Tibial artery (tissue), 4 donors: ENCODE measurements around the gene PIBF1.

Experiments used
- DNase-seq, 2 donors: peaks; one replicate each; pipeline ENCODE4 v3.0.0-alpha.2; 2019
- H3K27ac ChIP-seq, 2 donors: fragments of 200-600 bp; sonication (generic) in 1 of 2; 1 replicate in 1 of 2; 2 replicates in 1 of 2; pipeline ENCODE4 v1.5.1; 2018 to 2019; ENCODE audit warnings: mild to moderate bottlenecking in 1 of 2
- H3K27me3 ChIP-seq, 2 donors: fragments of 200-600 bp; sonication (generic) in 1 of 2; one replicate each; pipeline versions ENCODE4 v1.5.1 to v1.6.0; 2016 to 2019
- H3K36me3 ChIP-seq, 3 donors: fragments of 200-600 bp; sonication (generic) in 2 of 3; one replicate each; pipeline ENCODE4 v1.5.1; 2016 to 2019; ENCODE audit warnings: mild to moderate bottlenecking in 2 of 3
- H3K4me1 ChIP-seq, 4 donors: fragments of 200-600 bp; sonication (generic) in 2 of 4; 1 replicate in 3 of 4; 2 replicates in 1 of 4; pipeline ENCODE4 v1.5.1; 2016 to 2019
- H3K4me3 ChIP-seq, 2 donors: fragments of 200-600 bp; sonication (generic) in 1 of 2; 1 replicate in 1 of 2; 2 replicates in 1 of 2; pipeline ENCODE4 v1.5.1; 2018 to 2019; ENCODE audit warnings: mild to moderate bottlenecking in 2 of 2
- H3K9me3 ChIP-seq, 3 donors: fragments of 200-600 bp; sonication (generic) in 1 of 3; one replicate each; pipeline ENCODE4 v1.5.1; 2016 to 2019
- intact Hi-C: fragments of 100-400 bp; cut with DNase I; formaldehyde crosslinking; loops from one replicate; pipeline ENCODE4 v1.15.0; 2023; ENCODE audit warnings: low total_unique reads
- TF ChIP-seq, protein P1 (sequence below), 2 experiments: fragments of 200-600 bp in 1 of 2; fragments of 450-650 bp in 1 of 2; IDR thresholded peaks; one replicate each; pipeline ENCODE4 v1.5.1; 2017 to 2019; ENCODE audit warnings: antibody characterized with exemption in 2 of 2, mild to moderate bottlenecking in 1 of 2, moderate library complexity in 1 of 2

The PIBF1 gene

DNA sequence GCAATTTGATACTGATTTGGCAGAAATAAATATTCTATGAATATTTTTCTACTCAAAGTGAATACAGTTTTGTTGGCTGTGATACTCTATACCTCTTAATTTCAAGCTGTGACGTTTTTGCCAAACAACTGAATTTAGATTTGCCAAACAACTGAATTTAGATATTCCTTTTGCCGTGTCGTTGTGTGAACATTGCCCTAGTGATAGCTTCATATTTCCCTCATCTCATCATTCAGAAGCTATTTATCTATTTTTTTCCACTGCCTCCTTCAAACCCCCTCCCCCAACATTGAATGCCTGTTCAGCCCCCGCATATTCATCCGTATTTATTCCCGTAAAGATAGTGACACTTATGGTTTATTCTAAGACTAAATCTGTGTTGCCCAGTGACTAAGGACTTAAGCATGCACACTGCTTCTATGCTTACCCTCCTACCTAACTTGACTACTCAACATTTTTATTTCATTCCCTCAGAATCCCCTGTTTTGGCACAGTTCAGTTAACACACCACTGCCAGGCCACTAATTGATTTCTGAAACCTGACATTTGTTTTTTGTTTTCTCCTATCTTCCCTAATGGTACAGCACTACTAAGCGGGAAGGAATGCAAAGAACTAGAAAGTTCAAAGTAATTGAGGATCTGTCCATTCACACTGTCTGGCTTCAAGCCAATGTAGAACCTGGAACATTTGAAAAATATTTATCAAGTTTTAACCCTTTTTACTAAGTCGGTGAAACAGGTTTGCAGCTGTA, 274.1 kb downstream of the PIBF1 start:
- H3K36me3 ChIP-seq: no peaks in the 10 kb centered on the region
- TF ChIP-seq, protein P1, sequence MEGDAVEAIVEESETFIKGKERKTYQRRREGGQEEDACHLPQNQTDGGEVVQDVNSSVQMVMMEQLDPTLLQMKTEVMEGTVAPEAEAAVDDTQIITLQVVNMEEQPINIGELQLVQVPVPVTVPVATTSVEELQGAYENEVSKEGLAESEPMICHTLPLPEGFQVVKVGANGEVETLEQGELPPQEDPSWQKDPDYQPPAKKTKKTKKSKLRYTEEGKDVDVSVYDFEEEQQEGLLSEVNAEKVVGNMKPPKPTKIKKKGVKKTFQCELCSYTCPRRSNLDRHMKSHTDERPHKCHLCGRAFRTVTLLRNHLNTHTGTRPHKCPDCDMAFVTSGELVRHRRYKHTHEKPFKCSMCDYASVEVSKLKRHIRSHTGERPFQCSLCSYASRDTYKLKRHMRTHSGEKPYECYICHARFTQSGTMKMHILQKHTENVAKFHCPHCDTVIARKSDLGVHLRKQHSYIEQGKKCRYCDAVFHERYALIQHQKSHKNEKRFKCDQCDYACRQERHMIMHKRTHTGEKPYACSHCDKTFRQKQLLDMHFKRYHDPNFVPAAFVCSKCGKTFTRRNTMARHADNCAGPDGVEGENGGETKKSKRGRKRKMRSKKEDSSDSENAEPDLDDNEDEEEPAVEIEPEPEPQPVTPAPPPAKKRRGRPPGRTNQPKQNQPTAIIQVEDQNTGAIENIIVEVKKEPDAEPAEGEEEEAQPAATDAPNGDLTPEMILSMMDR (IDR thresholded peaks at IDR 0.05): no peak
- peaks cover 0 to 8% (median 5%) of the 10 kb centered on the region in 4 donors for H3K4me1 ChIP-seq
- no peak overlapping the region for H3K27ac ChIP-seq
- no peaks in the 10 kb centered on the region for H3K9me3 ChIP-seq
- intact Hi-C loops: no loop called here
- no peaks in the 10 kb centered on the region for H3K27me3 ChIP-seq
- DNase-seq: no peak
- no peak overlapping the region for H3K4me3 ChIP-seq

DNA sequence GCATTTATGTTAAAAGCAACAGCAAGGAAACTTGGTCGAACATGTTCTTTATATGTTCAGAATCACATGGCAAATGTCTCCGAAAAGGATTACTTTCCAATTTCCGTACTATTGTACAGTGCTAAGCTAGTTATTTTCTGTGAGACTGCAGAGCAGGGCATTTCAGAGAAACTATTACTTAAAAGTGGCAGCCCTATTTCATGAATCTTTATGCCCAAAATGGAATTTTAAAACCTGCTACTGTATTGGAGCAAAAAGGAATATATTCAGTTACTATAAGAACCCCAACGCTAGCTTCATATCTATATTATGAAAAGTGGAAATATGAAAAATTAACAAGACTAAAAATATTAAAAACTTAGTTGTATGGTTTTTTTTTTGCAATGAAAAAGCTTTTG, 274.6 kb downstream of the PIBF1 start:
- no peak overlapping the region for H3K4me3 ChIP-seq
- H3K27ac ChIP-seq: no peak overlapping the region
- no peaks in the 10 kb centered on the region for H3K9me3 ChIP-seq
- no peaks in the 10 kb centered on the region for H3K27me3 ChIP-seq
- H3K36me3 ChIP-seq: no peaks in the 10 kb centered on the region
- peaks cover 0 to 8% (median 5%) of the 10 kb centered on the region in 4 donors for H3K4me1 ChIP-seq
- intact Hi-C loops: no loop called here
- no peak for DNase-seq
- TF ChIP-seq, protein P1 (IDR thresholded peaks at IDR 0.05): no peak

DNA sequence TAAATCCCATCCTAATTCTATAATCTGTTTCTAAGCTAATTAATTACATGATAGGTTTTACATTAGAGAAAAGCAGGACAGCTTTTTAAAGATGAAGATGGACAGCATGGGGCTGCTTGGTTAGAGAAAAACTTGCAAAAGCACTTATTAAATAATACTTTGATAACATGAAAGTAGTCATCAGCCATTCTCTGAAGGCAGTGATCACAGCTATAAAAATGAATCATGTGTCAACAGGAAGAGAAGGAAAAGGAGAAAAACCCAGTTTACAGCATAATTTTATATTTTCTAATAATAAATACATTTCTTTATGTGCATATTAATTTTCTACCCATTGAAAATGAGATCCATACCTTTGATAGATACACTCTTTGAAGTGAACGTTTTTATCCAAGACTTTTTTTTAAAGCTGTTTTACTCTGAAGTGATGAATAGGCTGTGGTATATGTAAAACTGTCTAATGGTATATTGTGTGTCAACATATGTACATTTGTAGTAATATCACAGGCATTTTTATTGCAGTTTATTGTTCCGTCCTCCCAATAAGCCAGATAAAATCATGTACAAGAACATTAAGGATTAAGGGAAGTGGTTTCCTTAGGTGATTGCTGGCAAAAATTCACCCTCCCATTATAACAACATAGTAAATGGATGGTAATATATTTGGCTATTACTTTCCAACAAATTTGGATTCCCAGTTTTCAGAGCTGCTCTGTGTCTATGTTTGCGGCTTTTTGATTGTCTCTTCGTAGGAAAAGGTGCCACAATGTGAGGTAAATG, 275.5 kb downstream of the PIBF1 start:
- TF ChIP-seq, protein P1 (IDR thresholded peaks at IDR 0.05): no peak
- Histone ChIP-seq H3K9me3 (no peaks in the 10 kb centered on the region), H3K27me3 (no peaks in the 10 kb centered on the region), H3K27ac (no peak overlapping the region), H3K4me3 (peak overlapping the region in 1 of 2 donors; percentile 71), H3K4me1 (peaks cover 0 to 8% (median 5%) of the 10 kb centered on the region in 4 donors), H3K36me3 (peaks cover 0 to 3% (median 0%) of the 10 kb centered on the region in 3 donors)
- DNase-seq: no peak
- intact Hi-C loops: no loop called here

DNA sequence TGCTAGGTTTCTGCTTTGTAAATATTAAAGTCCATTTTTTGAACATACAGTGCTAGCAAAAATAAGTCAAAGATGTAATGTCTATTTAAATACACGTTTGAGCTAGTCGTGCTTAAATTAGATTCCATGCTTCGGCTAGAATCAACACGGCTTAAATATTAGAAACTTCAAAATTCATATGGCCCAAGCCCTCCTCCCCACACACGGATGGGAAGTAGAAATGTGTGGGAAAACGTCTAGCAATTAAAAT, 276.1 kb downstream of the PIBF1 start:
- no peak for DNase-seq
- Histone ChIP-seq H3K4me1 (peaks cover 0 to 8% (median 5%) of the 10 kb centered on the region in 4 donors), H3K9me3 (no peaks in the 10 kb centered on the region), H3K27ac (peak overlapping the region; percentile 73 to 75), H3K36me3 (peaks cover 0 to 5% (median 0%) of the 10 kb centered on the region in 3 donors), H3K4me3 (peak overlapping the region; percentile 65 to 71), H3K27me3 (no peaks in the 10 kb centered on the region)
- TF ChIP-seq, protein P1 (IDR thresholded peaks at IDR 0.05): no peak
- intact Hi-C loops: no loop called here

DNA sequence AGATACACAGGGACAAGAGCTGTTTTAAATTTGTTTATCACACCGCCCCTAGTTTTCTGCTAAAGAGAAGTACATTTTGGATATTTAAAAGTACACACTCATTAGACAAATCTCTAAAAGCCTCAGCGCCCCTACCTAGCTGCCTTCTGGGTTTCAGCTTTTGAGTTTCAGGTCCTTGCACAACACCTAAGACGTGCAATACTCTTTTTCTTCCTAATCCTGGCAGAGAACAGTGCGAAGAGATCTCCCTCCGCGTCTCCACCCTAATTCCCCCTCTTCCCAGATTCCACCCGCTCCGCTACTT, 276.5 kb downstream of the PIBF1 start:
- TF ChIP-seq, protein P1 (IDR thresholded peaks at IDR 0.05): no peak
- intact Hi-C loops: no loop called here
- Histone ChIP-seq H3K27ac (peak overlapping the region; percentile 73 to 75), H3K9me3 (no peaks in the 10 kb centered on the region), H3K4me1 (peaks cover 0 to 8% (median 5%) of the 10 kb centered on the region in 4 donors), H3K4me3 (peak overlapping the region; percentile 65 to 71), H3K36me3 (peaks cover 0 to 5% (median 0%) of the 10 kb centered on the region in 3 donors), H3K27me3 (no peaks in the 10 kb centered on the region)
- DNase-seq: no peak
